Posterior vena cava (tissue), 2 donors: ENCODE measurements around the gene KIF26B. TPM values are rescaled to one million over a fixed set of nuclear protein-coding genes. Genes with fewer than 3 reads are reported as not detected.
A peak's percentile ranks its signal among the peaks of the same experiment; 100 is the strongest.

Experiments used
- DNase-seq: peaks from one replicate; pipeline ENCODE4 v3.0.0-alpha.2; 2020; ENCODE audit warnings: low spot score
- intact Hi-C, 2 donors: fragments of 100-400 bp; cut with DNase I; formaldehyde crosslinking; loops; one replicate each; pipeline versions ENCODE4 v1.14.1 to v1.14.2; 2022 to 2023
- total RNA-seq, 2 donors: library from RNA; stranded (reverse); fragmentation: NEBNext Ultra II Directional; extraction: Animal tissue kit (Norgen Biotek cat#: 25700); gene quantifications; one replicate each; pipeline ENCODE4 v1.2.1, GENCODE V29; 2021
- donor health status: DM: yes; HTN: yes; CAD: no.
- donor health status: DM: yes; HTN: yes; CAD: no.

KIF26B gene
- total RNA-seq, 2 donors from 2014 or later, result 0.62 to 0.65 TPM

- intact Hi-C loops, result no loop called here
- DNase-seq, result no peak
Observed at GRCh38 chr1:245549996-245550719, 395.4 kb downstream of the KIF26B start.

- DNase-seq, result no peak
- intact Hi-C loops, result no loop called here
Observed at GRCh38 chr1:245550720-245551043, 395.9 kb downstream of the KIF26B start.

GRCh38 chr1:245551536-245551935 is 396.8 kb downstream of the KIF26B start:
- intact Hi-C loops, result no loop called here
- DNase-seq, result no peak

- no peak for DNase-seq
- intact Hi-C loops, result no loop called here
Observed at GRCh38 chr1:245552331-245552730, 397.5 kb downstream of the KIF26B start.

- intact Hi-C loops, result no loop called here
- no peak for DNase-seq
Observed at GRCh38 chr1:245556057-245556456, 401.3 kb downstream of the KIF26B start.

GRCh38 chr1:245558069-245558468 is 403.3 kb downstream of the KIF26B start:
- no peak for DNase-seq
- intact Hi-C loops, result no loop called here

- DNase-seq, result no peak
- intact Hi-C loops, result no loop called here
Observed at GRCh38 chr1:245560316-245560859, 405.6 kb downstream of the KIF26B start.

- intact Hi-C loops, result no loop called here
- DNase-seq, result no peak
Observed at GRCh38 chr1:245561665-245562234, 407.0 kb downstream of the KIF26B start.

- intact Hi-C loops, result no loop called here
- DNase-seq, result peak; percentile 17
Observed at GRCh38 chr1:245566134-245566533, 411.3 kb downstream of the KIF26B start.

- intact Hi-C loops, result no loop called here
Observed at GRCh38 chr1:245566952-245567351, 412.2 kb downstream of the KIF26B start.

GRCh38 chr1:245571815-245572294 is 417.1 kb downstream of the KIF26B start:
- no peak for DNase-seq
- intact Hi-C loops, result no loop called here

More at GRCh38 chr1:245566952-245567351, 412.2 kb downstream of the KIF26B start:
- peak; percentile 17 for DNase-seq

GRCh38 chr1:245572709-245573108 is 417.9 kb downstream of the KIF26B start:
- DNase-seq, result no peak
- intact Hi-C loops, result no loop called here

GRCh38 chr1:245575710-245576109 is 420.9 kb downstream of the KIF26B start:
- intact Hi-C loops, result no loop called here
- peak; percentile 3 for DNase-seq

- intact Hi-C loops, result no loop called here
- DNase-seq, result peak; percentile 32
Observed at GRCh38 chr1:245576323-245576722, 421.5 kb downstream of the KIF26B start.

- intact Hi-C loops, result no loop called here
- peak; percentile 15 for DNase-seq
Observed at GRCh38 chr1:245577191-245578157, 422.7 kb downstream of the KIF26B start.

GRCh38 chr1:245578308-245578707 is 423.5 kb downstream of the KIF26B start:
- intact Hi-C loops, result no loop called here
- DNase-seq, result peak; percentile 22

- DNase-seq, result no peak
- intact Hi-C loops, result no loop called here
Observed at GRCh38 chr1:245578771-245579170, 424.0 kb downstream of the KIF26B start.

- intact Hi-C loops, result no loop called here
- DNase-seq, result no peak
Observed at GRCh38 chr1:245579881-245580280, 425.1 kb downstream of the KIF26B start.

GRCh38 chr1:245580651-245581050 is 425.9 kb downstream of the KIF26B start:
- DNase-seq, result no peak
- intact Hi-C loops, result no loop called here

GRCh38 chr1:245582026-245582425 is 427.2 kb downstream of the KIF26B start:
- intact Hi-C loops, result no loop called here

More at GRCh38 chr1:245582026-245582425, 427.2 kb downstream of the KIF26B start:
- DNase-seq, result no peak
